ENCODE results near the gene TRPV2.

DNA sequence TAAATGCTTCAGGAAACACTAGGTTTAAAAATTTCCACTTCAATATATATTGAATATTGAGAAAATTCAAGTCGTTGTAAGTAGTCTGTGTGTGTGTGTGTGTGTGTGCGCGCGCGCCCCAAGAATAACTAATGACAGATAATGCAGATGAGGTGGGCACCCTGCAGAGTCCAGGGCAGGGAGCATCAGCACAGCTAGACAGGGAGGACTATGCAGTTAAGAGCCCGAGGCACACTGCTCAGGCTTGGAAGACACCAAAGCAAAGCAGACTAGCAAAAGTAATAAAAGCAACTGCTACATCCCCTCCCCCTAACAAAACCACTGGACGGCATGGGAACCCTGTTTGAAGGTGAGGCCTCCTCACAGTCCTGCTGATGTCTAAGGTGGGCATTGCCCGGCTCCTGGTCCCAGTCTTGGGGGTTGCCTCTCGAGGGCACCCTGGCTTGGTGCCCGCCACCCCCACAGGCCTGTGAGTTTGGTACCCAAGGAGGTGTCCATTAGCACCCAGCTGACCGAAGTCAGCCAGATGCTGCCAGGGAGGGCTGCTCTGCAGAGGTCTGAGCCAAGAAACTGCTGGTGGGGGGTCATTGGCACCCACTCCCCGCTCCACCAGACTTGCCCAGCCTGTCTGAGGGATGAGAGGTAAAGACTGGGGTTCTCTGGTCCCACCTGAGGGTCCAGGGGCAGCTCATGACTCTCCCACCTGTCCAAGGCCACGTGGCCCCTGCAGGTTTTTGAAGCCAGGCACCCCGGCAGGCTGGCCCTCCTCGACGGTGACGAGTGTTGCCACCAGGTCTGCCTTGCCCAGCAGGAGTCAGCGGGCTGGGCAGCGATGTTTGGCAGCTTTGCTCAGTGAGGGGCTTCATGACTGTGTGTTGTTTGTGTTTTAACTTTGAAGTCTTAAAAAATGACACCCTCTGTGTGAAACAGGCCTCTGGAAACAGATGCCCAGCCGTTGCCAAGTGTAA lies 58.0 kb downstream of the TRPV2 start:
- no peak for TF ChIP-seq CTCF (IDR thresholded peaks at IDR 0.05)
- no peak for TF ChIP-seq POLR2A (IDR thresholded peaks at IDR 0.05)

All from Peyer's patch (tissue), 4 donors.